Stimulated activated naive CD8-positive, alpha-beta T cell treated with anti-CD3 and anti-CD28 coated beads, Interleukin-15, amount 100 ng/mL, for 72 hours (primary cell): Measurements from ENCODE around the gene FAM180A.
A peak's percentile ranks its signal among the peaks of the same experiment; 100 is the strongest.
"Not testable (repeated sequence)": the region's sequence is repeated elsewhere in the genome, so short reads cannot be mapped to it uniquely, and the experiment has no call there.

Source experiments
- ATAC-seq: fragments of 150-1000 bp; cut with Tn5 transposase; 2 replicates; pipeline ENCODE4 v1.10.0; 2021; ENCODE audit warnings: mild to moderate bottlenecking, moderate library complexity
- DNase-seq, 2 donors: peaks; one replicate each; pipeline ENCODE4 v3.0.0; 2021 to 2022
- H3K27ac Mint-ChIP-seq, 2 donors: one replicate each; pipeline ENCODE4 v1.8.0; 2022; ENCODE audit warnings: mild to moderate bottlenecking in 2 of 2, mixed read lengths in 2 of 2, moderate library complexity in 2 of 2
- H3K27me3 Mint-ChIP-seq: one replicate; pipeline ENCODE4 v1.8.0; 2022; ENCODE audit warnings: mixed read lengths
- H3K4me1 Mint-ChIP-seq: one replicate; pipeline ENCODE4 v1.8.0; 2022; ENCODE audit warnings: mild to moderate bottlenecking, mixed read lengths
- H3K4me3 Mint-ChIP-seq, 2 donors: one replicate each; pipeline ENCODE4 v1.8.0; 2022; ENCODE audit warnings: mild to moderate bottlenecking in 2 of 2, mixed read lengths in 2 of 2, moderate library complexity in 1 of 2
- H3K9me3 Mint-ChIP-seq, 2 donors: one replicate each; pipeline ENCODE4 v1.8.0; 2022; ENCODE audit warnings: mixed read lengths in 2 of 2

Gene FAM180A

GRCh38 chr7:135704074-135704473 lies 44.5 kb downstream of the FAM180A start:
- Mint-ChIP-seq H3K27me3 (no peaks in the 10 kb centered on the region), H3K4me3 (no peak overlapping the region), H3K9me3 (no peaks in the 10 kb centered on the region), H3K27ac (no peak overlapping the region), H3K4me1 (no peaks in the 10 kb centered on the region)
- peak; percentile 41 for ATAC-seq
- no peak for DNase-seq

DNA sequence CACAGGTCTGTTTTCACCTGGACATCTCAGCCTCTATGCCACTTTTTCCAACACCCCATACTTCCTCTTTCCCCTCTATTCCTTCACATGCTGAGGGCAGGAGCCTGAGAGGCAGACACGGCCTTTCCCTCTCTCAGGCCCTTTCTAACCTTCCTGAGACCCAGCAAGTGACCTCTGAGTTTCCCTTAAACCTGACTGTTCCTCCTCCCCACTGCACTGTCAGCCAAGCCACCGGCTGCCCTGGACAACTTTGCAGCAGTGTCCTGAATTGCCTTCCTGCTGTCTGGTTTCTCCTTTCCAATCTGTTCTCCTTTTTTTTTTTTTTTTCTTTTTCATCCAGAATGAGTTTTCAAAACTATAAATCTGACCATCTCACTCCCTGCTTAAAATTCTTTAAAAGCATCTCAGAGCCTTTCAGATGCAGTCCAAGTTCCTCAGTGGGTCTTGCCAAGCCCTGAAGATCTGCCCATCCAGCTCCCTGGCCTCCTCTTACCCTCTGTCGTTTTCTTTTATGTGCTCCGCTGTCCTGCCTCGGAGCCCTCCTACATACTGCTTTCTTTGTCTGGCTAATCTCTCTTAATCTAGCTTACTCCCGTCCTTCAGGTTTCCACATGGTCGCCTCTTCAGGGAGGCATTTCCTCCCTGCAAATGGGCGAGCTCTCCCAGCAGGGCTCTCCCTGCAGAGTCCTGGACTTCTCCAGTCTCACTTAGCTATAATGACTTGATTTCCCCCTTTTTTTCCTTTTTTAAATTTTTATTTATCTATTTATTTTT lies 51.1 kb downstream of the FAM180A start:
- no peak overlapping the region for H3K4me3 Mint-ChIP-seq
- DNase-seq (no peak), ATAC-seq (no peak)
- H3K27ac Mint-ChIP-seq: no peak overlapping the region
- no peaks in the 10 kb centered on the region for H3K4me1 Mint-ChIP-seq
- H3K27me3 Mint-ChIP-seq: no peaks in the 10 kb centered on the region
- H3K9me3 Mint-ChIP-seq: no peaks in the 10 kb centered on the region

GRCh38 chr7:135693558-135693957 lies 55.1 kb downstream of the FAM180A start:
- no peaks in the 10 kb centered on the region for H3K27me3 Mint-ChIP-seq
- ATAC-seq (no peak), DNase-seq (no peak)
- no peaks in the 10 kb centered on the region for H3K4me1 Mint-ChIP-seq
- H3K4me3 Mint-ChIP-seq: no peak overlapping the region
- no peaks in the 10 kb centered on the region for H3K9me3 Mint-ChIP-seq
- no peak overlapping the region for H3K27ac Mint-ChIP-seq

- not testable (repeated sequence) for H3K4me3 Mint-ChIP-seq, DNase-seq, ATAC-seq, H3K27me3 Mint-ChIP-seq, H3K9me3 Mint-ChIP-seq, H3K27ac Mint-ChIP-seq, H3K4me1 Mint-ChIP-seq
These were observed 56.0 kb downstream of the FAM180A start for GRCh38 chr7:135692606-135693005.

DNA sequence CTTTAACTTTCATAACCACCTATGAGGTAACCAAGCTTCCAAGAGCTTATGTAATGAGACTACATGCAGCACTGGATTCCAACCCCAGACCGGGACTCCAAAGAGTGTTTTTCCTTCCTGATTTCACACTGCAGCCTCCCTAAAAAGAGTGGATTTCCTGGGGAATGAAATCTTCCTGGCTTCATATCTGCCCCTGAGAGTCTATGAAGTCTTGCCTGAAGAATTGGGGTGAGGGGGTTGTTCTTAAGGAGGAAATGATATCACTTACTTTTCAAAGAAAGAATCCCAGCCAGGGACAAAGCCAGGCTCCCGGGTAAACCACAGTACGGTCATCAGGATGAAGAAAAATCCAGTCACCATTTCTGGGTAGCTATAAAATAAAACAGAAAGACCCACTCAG lies 56.6 kb downstream of the FAM180A start:
- Mint-ChIP-seq H3K4me1 (no peaks in the 10 kb centered on the region), H3K27me3 (no peaks in the 10 kb centered on the region), H3K27ac (no peak overlapping the region), H3K9me3 (no peaks in the 10 kb centered on the region), H3K4me3 (no peak overlapping the region)
- DNase-seq (no peak), ATAC-seq (no peak)

GRCh38 chr7:135690566-135690965 lies 58.0 kb downstream of the FAM180A start:
- no peak for ATAC-seq
- no peak for DNase-seq
- Mint-ChIP-seq H3K4me3 (no peak overlapping the region), H3K4me1 (no peaks in the 10 kb centered on the region), H3K27ac (no peak overlapping the region), H3K9me3 (no peaks in the 10 kb centered on the region), H3K27me3 (no peaks in the 10 kb centered on the region)

- no peaks in the 10 kb centered on the region for H3K4me1 Mint-ChIP-seq
- no peak overlapping the region for H3K4me3 Mint-ChIP-seq
- H3K9me3 Mint-ChIP-seq: no peaks in the 10 kb centered on the region
- no peak for DNase-seq
- no peak overlapping the region for H3K27ac Mint-ChIP-seq
- no peak for ATAC-seq
- no peaks in the 10 kb centered on the region for H3K27me3 Mint-ChIP-seq
These were observed 61.1 kb downstream of the FAM180A start for GRCh38 chr7:135687466-135687865.

DNA sequence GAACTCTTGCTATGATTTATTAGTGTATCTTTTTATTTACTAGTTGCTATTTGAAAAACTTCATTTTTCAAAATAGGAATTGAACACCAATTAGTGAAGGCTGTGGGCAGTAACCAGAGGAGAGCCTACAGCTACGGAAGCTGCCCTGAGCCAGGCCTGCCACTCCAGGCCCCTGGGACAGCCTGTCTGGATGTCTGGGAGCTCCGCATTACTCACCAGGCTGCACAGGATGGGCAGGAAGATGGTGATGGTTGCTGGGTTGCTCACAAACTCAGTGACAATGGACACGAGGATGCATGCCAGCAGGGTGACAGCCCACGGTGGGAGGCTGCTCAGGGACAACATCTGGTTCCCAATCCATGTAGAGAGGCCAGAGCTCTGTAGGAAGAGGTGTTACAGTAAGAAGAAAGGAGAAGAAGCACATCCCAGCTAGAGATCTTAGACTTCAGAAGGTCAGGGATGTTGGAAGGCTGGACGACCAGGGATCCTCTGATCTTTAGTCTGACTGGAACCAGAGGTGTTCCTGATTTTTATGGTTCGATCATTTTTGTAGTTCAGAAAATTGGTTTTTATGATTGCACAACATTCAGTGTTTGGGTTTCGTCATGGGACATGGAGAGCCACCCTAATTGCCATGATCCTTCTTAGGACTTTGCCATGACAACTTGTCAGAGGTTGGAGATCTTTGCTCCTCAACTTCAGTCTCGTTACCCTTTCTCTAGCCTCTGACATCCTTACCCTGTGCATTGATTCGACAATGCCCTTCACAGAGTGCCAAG lies 63.1 kb downstream of the FAM180A start:
- ATAC-seq (no peak), DNase-seq (no peak)
- peaks cover 11% of the 10 kb centered on the region for H3K4me1 Mint-ChIP-seq
- no peak overlapping the region for H3K27ac Mint-ChIP-seq
- H3K4me3 Mint-ChIP-seq: no peak overlapping the region
- no peaks in the 10 kb centered on the region for H3K27me3 Mint-ChIP-seq
- H3K9me3 Mint-ChIP-seq: no peaks in the 10 kb centered on the region

- peaks cover 17% of the 10 kb centered on the region for H3K4me1 Mint-ChIP-seq
- H3K4me3 Mint-ChIP-seq: no peak overlapping the region
These were observed 63.9 kb downstream of the FAM180A start for GRCh38 chr7:135684699-135685098.

GRCh38 chr7:135684136-135684535 lies 64.5 kb downstream of the FAM180A start:
- Mint-ChIP-seq H3K27ac (peak overlapping the region in 1 of 2 donors; percentile 61), H3K4me1 (peaks cover 17% of the 10 kb centered on the region), H3K4me3 (no peak overlapping the region), H3K27me3 (no peaks in the 10 kb centered on the region), H3K9me3 (no peaks in the 10 kb centered on the region)
- DNase-seq (no peak), ATAC-seq (no peak)

More at GRCh38 chr7:135684699-135685098, 63.9 kb downstream of the FAM180A start:
- peak overlapping the region in 1 of 2 donors; percentile 61 for H3K27ac Mint-ChIP-seq
- H3K9me3 Mint-ChIP-seq: no peaks in the 10 kb centered on the region
- ATAC-seq: no peak
- no peaks in the 10 kb centered on the region for H3K27me3 Mint-ChIP-seq
- no peak for DNase-seq

DNA sequence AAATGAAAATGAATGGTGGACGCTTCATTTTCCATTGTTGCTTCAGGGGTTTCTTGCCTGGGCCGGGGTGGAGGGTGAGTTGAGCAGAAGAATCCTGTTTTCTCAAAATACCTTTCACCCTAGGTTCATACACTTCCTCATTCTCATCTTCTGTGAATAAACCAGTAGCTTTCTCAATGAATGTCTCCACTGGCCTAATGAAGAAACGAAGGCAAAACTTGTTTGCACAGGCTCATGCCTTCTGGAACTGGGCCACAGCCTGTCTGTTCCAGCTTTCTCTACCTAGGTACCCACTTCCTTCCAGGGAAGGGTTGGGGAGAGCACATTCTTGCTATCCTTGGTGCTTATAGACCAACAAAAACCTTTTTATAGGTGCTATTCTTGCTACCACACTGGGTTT lies 65.0 kb downstream of the FAM180A start:
- no peaks in the 10 kb centered on the region for H3K9me3 Mint-ChIP-seq
- H3K4me3 Mint-ChIP-seq: no peak overlapping the region
- H3K27ac Mint-ChIP-seq: no peak overlapping the region
- no peaks in the 10 kb centered on the region for H3K27me3 Mint-ChIP-seq
- no peak for ATAC-seq
- DNase-seq: no peak
- peaks cover 17% of the 10 kb centered on the region for H3K4me1 Mint-ChIP-seq

- DNase-seq (no peak), ATAC-seq (no peak)
- Mint-ChIP-seq H3K4me3 (no peak overlapping the region), H3K9me3 (no peaks in the 10 kb centered on the region), H3K4me1 (peaks cover 17% of the 10 kb centered on the region), H3K27me3 (no peaks in the 10 kb centered on the region), H3K27ac (no peak overlapping the region)
These were observed 66.4 kb downstream of the FAM180A start for GRCh38 chr7:135682191-135682590.

DNA sequence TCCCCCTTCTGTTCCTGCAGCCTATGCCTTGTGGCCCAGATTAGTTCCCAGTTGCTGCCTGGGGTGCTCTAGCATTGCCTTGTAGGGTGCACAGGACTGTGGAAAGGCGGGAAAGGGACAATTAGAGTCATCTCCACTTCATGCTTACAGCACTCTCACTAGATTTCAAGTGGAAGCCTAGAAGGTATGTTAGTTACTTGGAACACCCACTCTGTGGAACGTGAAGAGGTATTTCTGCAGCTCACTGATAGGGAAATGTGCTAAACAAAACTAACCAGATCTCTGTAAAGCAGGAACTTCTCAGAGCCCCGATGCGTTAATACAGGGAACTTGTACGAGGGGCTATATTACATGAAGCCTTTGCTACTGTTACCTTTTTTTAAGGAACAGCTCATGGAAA lies 66.9 kb downstream of the FAM180A start:
- ATAC-seq: no peak
- Mint-ChIP-seq H3K9me3 (no peaks in the 10 kb centered on the region), H3K27me3 (no peaks in the 10 kb centered on the region), H3K4me3 (no peak overlapping the region), H3K4me1 (peaks cover 17% of the 10 kb centered on the region), H3K27ac (no peak overlapping the region)
- DNase-seq: no peak
